Measurements from ENCODE around the gene RASA2.
"Not testable (repeated sequence)": the region's sequence is repeated elsewhere in the genome, so short reads cannot be mapped to it uniquely, and the experiment has no call there.

GRCh38 chr3:141536017-141536416 lies 49.2 kb downstream of the RASA2 start:
- not testable (repeated sequence) for TF ChIP-seq CTCF, POLR2AphosphoS5, POLR2A (IDR thresholded peaks at IDR 0.05)

Measured in stomach (tissue), 4 donors.